ENCODE measurements around the gene GJB2.

Gene GJB2

GRCh38 chr13:20192158-20192835, 441 bp downstream of the GJB2 start:
- DNase-seq = peak; percentile 26 to 27

GRCh38 chr13:20191311-20192157, 1.2 kb downstream of the GJB2 start:
- no peak for DNase-seq

- no peak for DNase-seq
Measured at GRCh38 chr13:20190481-20191310, 2.0 kb downstream of the GJB2 start.

GRCh38 chr13:20190076-20190475, 2.7 kb downstream of the GJB2 start:
- DNase-seq = no peak

- DNase-seq = no peak
Measured at GRCh38 chr13:20188667-20189553, 3.8 kb downstream of the GJB2 start.

GRCh38 chr13:20186771-20187170, 6.0 kb downstream of the GJB2 start:
- no peak for DNase-seq

- DNase-seq = no peak
Measured at GRCh38 chr13:20185366-20186056, 7.2 kb downstream of the GJB2 start.

- peak; percentile 22 to 38 for DNase-seq
Measured at GRCh38 chr13:20182231-20182846, 10.4 kb downstream of the GJB2 start.

GRCh38 chr13:20181188-20181587, 11.6 kb downstream of the GJB2 start:
- DNase-seq = no peak

GRCh38 chr13:20178156-20178555, 14.6 kb downstream of the GJB2 start:
- DNase-seq = no peak

- no peak for DNase-seq
Measured at GRCh38 chr13:20177049-20177831, 15.5 kb downstream of the GJB2 start.

GRCh38 chr13:20175907-20176652, 16.7 kb downstream of the GJB2 start:
- no peak for DNase-seq

- no peak for DNase-seq
Measured at GRCh38 chr13:20175406-20175794, 17.3 kb downstream of the GJB2 start.

GRCh38 chr13:20174656-20175405, 17.9 kb downstream of the GJB2 start:
- DNase-seq = peak; percentile 74 to 78

- peak; percentile 37 to 55 for DNase-seq
Measured at GRCh38 chr13:20173116-20173746, 19.5 kb downstream of the GJB2 start.

GRCh38 chr13:20171364-20171763, 21.4 kb downstream of the GJB2 start:
- no peak for DNase-seq

- DNase-seq = no peak
Measured at GRCh38 chr13:20170921-20171320, 21.8 kb downstream of the GJB2 start.

GRCh38 chr13:20168396-20168795, 24.3 kb downstream of the GJB2 start:
- no peak for DNase-seq

Data from activated CD4-positive, alpha-beta T cell treated with anti-CD3 and anti-CD28 coated beads, Interleukin-2, amount 50 U/mL, for 48 hours (primary cell).